C4-2B (cell line): ENCODE results near the gene ZMYND19.

Experiments
- ZFX ChIP-seq: fragments of 450-650 bp; IDR thresholded peaks from 2 replicates; pipeline ENCODE4 v1.6.1; 2017
- TF ChIP-seq, protein P1 (sequence below): fragments of 450-650 bp; conservative IDR thresholded peaks from 2 replicates; pipeline ENCODE4 v1.5.1; 2017; ENCODE audit warnings: mild to moderate bottlenecking

DNA sequence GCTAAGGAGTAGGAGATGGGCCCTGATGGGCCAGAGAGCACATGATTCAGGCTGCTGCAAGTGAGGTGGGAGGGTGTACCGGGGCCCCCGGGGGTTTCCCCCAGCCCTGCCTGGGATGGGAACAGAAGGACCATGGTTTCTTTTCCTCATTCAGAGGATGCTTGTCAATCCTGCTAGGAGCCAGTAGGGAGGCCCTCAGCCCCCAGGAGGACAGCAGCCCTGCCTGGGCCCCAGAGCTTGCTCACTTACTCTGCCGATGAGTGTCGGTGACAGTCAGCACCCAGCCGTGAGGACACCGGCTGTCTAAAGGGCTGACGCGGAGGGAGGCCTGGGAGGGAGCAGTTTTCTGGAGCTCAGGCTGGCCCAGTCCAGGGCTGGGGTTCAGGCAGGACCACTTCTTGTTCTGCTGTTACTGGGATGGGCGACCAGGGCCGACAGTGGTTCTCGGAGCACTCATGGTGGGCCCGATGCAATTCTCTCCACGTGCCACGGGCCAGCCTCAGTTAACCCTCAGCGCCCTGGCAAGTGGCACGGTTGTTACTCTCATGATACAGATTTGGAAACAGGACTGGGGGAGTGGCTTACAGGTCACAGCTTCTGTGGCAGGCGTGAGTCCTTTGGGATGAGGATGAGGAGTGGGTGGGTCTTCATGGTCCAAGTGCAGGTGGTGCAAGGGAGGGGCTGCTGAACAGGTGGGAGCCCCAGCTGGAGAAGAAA lies 17.0 kb upstream of the ZMYND19 start:
- TF ChIP-seq, protein P1, sequence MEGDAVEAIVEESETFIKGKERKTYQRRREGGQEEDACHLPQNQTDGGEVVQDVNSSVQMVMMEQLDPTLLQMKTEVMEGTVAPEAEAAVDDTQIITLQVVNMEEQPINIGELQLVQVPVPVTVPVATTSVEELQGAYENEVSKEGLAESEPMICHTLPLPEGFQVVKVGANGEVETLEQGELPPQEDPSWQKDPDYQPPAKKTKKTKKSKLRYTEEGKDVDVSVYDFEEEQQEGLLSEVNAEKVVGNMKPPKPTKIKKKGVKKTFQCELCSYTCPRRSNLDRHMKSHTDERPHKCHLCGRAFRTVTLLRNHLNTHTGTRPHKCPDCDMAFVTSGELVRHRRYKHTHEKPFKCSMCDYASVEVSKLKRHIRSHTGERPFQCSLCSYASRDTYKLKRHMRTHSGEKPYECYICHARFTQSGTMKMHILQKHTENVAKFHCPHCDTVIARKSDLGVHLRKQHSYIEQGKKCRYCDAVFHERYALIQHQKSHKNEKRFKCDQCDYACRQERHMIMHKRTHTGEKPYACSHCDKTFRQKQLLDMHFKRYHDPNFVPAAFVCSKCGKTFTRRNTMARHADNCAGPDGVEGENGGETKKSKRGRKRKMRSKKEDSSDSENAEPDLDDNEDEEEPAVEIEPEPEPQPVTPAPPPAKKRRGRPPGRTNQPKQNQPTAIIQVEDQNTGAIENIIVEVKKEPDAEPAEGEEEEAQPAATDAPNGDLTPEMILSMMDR, result no peak
- TF ChIP-seq ZFX, result no peak
